T-helper 2 cell treated with Interferon-gamma antibody and Interleukin-4, amounts not matched to agents 100 ng/mL and 5 ng/mL, for 36 hours (primary cell): Measurements from ENCODE around the gene INPP5A. TPM values are rescaled to one million over a fixed set of nuclear protein-coding genes. Genes with fewer than 3 reads are reported as not detected.

Experiments
- intact Hi-C: fragments of 100-400 bp; cut with micrococcal nuclease; formaldehyde crosslinking; loops from one replicate; pipeline ENCODE4 v1.15.1; 2023
- total RNA-seq: library from RNA; stranded (reverse); gene quantifications from 2 replicates; pipeline ENCODE4 v1.2.3, GENCODE V29; 2022

The INPP5A gene
- total RNA-seq, 1 donor from 2014 or later = 11.6 TPM

GRCh38 chr10:132559538-132559937, 22.0 kb downstream of the INPP5A start:
- intact Hi-C loops = no loop called here

- intact Hi-C loops = no loop called here
Measured at GRCh38 chr10:132560241-132560731, 22.7 kb downstream of the INPP5A start.

GRCh38 chr10:132562177-132562915, 24.8 kb downstream of the INPP5A start:
- intact Hi-C loops = no loop called here

- intact Hi-C loops = no loop called here
Measured at GRCh38 chr10:132562916-132563456, 25.4 kb downstream of the INPP5A start.

GRCh38 chr10:132563485-132564248, 26.1 kb downstream of the INPP5A start:
- intact Hi-C loops = no loop called here

GRCh38 chr10:132564249-132564605, 26.6 kb downstream of the INPP5A start:
- intact Hi-C loops = no loop called here

- intact Hi-C loops = no loop called here
Measured at GRCh38 chr10:132564690-132565089, 27.1 kb downstream of the INPP5A start.

GRCh38 chr10:132565516-132566209, 28.1 kb downstream of the INPP5A start:
- intact Hi-C loops = no loop called here

- intact Hi-C loops = no loop called here
Measured at GRCh38 chr10:132566892-132567291, 29.3 kb downstream of the INPP5A start.

- intact Hi-C loops = no loop called here
Measured at GRCh38 chr10:132570265-132570664, 32.7 kb downstream of the INPP5A start.

GRCh38 chr10:132570771-132571649, 33.4 kb downstream of the INPP5A start:
- intact Hi-C loops = no loop called here

GRCh38 chr10:132571650-132572544, 34.3 kb downstream of the INPP5A start:
- intact Hi-C loops = loop anchor here (1.0 kb wide), 1 partner anchor 35 kb away; the partner anchor contains the start of gene INPP5A

- intact Hi-C loops = loop anchor here (1.0 kb wide), 1 partner anchor 35 kb away; the partner anchor contains the start of gene INPP5A
Measured at GRCh38 chr10:132572545-132572937, 35.0 kb downstream of the INPP5A start.

- intact Hi-C loops = loop anchor here (1.0 kb wide), 1 partner anchor 36 kb away; the partner anchor contains the start of gene INPP5A
Measured at GRCh38 chr10:132572946-132573345, 35.4 kb downstream of the INPP5A start.

- intact Hi-C loops = no loop called here
Measured at GRCh38 chr10:132574288-132574687, 36.7 kb downstream of the INPP5A start.

- intact Hi-C loops = loop anchor here (1.0 kb wide), 1 partner anchor 41 kb away; no protein-coding TSS in a partner anchor
Measured at GRCh38 chr10:132574783-132575319, 37.3 kb downstream of the INPP5A start.

- intact Hi-C loops = loop anchor here (1.0 kb wide), 1 partner anchor 41 kb away; no protein-coding TSS in a partner anchor
Measured at GRCh38 chr10:132575320-132576201, 38.0 kb downstream of the INPP5A start.
